GM18508 (cell line): ENCODE measurements around the gene GALNT9.
"Not testable (repeated sequence)": the region's sequence is repeated elsewhere in the genome, so short reads cannot be mapped to it uniquely, and the experiment has no call there.

ENCODE experiments used
- ATAC-seq: cut with Tn5 transposase; IDR thresholded peaks from one replicate; pipeline ENCODE4 v1.9.1; 2021; ENCODE audit warnings: moderate number of reproducible peaks; ENCODE audit not compliant: insufficient read depth, unreplicated experiment

The GALNT9 gene

GRCh38 chr12:132329036-132329719, at the start of gene GALNT9:
Gene GALNT9 (minus strand): TSS chr12:132329589. CDS start chr12:132329203, 386 bp downstream.
- ATAC-seq: no peak

DNA sequence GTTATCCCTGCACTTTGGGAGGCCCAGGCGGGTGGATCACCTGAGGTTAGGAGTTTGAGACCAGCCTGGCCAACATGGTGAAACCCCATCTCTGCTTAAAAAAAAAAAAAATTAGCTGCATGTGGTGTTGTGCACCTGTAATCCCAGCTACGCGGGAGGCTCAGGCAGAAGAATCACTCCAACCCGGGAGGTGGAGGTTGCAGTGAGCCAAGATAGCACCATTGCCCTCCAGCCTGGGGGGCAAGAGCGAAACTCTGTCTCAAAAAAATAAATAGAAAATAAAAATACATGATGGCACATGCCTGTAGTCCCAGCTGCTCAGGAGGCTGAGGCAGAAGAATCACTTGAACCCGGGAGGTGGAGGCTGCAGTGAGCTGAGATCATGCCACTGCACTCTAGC, 49.7 kb upstream of the GALNT9 start:
- ATAC-seq: not testable (repeated sequence)

- ATAC-seq: no peak
Measured at GRCh38 chr12:132377147-132377546, 47.8 kb upstream of the GALNT9 start.

GRCh38 chr12:132376464-132376830, 47.1 kb upstream of the GALNT9 start:
- no peak for ATAC-seq

GRCh38 chr12:132375747-132376463, 46.5 kb upstream of the GALNT9 start:
- ATAC-seq: no peak

DNA sequence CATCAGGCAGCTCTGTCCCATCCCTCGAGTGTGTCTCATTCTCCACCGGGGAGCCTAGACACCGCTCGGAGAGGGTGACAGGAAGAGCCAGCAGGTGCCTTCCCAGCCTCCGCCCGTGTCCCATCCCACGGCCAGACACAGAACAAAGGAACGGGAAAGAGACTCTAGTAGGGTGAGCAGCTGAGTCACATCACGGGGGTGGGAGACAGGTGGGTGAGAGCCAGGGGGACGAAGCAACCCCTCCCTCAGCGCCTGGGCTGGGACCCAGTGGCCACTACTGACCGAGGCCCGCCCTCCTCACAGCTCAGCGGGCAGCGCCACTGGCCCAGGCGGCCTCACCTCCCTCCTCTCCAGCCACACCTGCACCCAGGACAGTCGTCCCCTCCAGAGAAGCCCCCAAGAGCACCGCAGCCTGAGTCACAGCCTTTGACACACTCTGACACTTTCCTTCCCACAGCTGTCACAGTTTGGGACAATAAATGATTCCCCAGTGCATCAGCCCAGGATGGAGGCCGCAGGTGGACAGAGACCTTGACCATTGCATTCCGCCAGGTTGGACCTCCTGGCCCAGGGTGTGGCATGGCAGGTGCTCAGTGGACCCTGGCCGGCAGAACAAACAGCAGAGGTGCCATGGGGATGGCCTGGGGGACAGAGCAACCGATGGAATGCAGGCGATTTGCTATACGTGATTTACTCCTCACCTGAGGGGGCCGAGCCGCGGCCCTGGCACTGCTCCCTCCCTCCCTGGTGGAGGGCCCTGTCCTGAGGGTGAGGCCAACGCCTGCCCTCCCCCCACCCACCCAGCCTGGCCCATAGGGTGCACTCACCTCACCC, 45.4 kb upstream of the GALNT9 start:
- no peak for ATAC-seq

GRCh38 chr12:132373901-132374611, 44.7 kb upstream of the GALNT9 start:
- ATAC-seq: no peak

- no peak for ATAC-seq
Measured at GRCh38 chr12:132367852-132368251, 38.5 kb upstream of the GALNT9 start.

GRCh38 chr12:132367071-132367851, 37.9 kb upstream of the GALNT9 start:
- no peak for ATAC-seq

- ATAC-seq: no peak
Measured at GRCh38 chr12:132366341-132366861, 37.0 kb upstream of the GALNT9 start.

DNA sequence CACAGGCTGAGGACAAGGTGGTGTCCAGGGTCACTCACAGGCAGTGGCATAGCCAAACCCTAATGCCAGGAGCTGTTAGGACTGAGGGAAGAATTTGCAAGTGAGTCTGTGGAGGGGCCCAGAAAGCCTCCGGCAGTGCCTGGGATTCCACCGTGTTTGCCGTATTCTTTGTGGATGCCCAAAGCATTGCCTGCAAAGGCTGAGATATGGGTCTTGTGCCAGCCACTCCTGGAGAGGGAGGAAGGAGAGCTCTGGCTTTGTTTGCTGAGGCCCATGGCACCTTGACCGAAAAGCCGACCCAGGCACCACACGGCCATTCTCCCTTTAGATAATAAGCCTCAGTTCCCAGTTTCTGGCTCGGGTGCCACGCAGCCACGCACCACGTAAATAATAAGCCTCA, 35.8 kb upstream of the GALNT9 start:
- no peak for ATAC-seq

- no peak for ATAC-seq
Measured at GRCh38 chr12:132364348-132364902, 35.0 kb upstream of the GALNT9 start.

- no peak for ATAC-seq
Measured at GRCh38 chr12:132363661-132364347, 34.4 kb upstream of the GALNT9 start.

- ATAC-seq: no peak
Measured at GRCh38 chr12:132362996-132363660, 33.7 kb upstream of the GALNT9 start.

DNA sequence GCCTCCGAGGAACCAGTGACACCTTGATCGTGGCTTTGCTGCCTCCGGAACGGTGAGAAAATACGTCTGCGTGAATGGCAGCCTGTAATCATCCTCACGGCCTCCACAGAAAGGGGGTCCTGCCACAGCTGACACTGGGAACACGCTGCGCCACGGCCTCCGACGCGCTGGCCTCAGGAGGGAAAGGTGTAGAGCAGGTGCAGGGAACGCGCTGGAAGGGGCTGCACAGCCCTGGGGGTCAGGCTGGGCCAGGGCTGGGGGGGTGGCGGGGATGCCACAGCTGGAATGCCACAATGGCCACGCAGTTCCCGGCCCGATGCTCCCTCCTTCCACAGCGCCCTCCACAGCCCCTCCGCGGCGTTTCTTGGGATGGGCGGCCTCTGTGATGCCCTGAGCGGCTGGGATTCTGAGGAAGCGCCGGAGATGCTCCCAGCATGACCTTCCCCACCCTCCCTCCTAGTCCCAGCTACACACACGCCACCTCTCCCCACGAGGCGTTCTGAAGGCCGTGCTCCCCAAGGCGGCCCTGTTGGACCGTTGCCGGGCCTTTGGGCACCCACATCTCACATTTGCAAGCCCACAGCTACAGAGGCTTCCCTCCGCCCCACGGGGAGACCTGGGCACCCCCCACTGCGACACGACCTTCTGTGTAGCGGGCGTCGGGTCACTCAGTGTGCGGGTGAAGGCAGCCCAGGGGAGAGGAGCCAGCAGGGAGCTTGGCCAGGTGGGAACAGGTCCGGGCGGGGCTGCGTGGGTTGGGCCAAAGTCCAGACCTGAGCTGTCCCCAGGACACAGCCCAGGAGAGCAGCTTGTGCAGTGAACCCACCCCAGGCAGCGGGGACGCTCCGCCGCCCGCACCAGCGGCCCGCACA, 31.8 kb upstream of the GALNT9 start:
- no peak for ATAC-seq

DNA sequence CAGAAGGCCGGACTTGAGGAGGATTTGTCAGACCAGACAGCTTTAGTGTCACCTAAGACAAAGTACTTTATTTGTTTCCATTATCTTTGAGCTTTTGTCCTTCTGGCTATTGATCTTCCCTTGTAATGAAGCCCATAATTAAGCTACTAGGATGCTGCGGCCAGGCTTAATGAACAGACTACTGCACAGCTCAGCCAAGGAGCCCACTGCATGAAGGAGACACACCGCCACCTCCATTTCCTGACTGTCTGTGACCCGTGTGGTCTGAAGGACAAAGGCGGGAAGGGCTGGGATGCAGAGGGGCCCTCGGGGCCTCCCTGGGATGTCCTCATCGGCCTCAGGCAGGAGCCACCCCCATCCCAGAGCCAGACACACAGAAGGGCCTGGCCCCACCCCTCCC, 31.0 kb upstream of the GALNT9 start:
- ATAC-seq: no peak

- ATAC-seq: no peak
Measured at GRCh38 chr12:132359971-132360370, 30.6 kb upstream of the GALNT9 start.
